Medulla oblongata (tissue), 1 donor: ENCODE results near the gene ASB18.
"Not testable (repeated sequence)": the region's sequence is repeated elsewhere in the genome, so short reads cannot be mapped to it uniquely, and the experiment has no call there.

Experiments used
- DNase-seq: peaks from one replicate; pipeline ENCODE4 v3.0.0-alpha.2; 2015; ENCODE audit errors: extremely low spot score

The ASB18 gene

GRCh38 chr2:236264256-236264655, at the start of gene ASB18:
ASB18 (minus strand) TSS chr2:236264406; CDS start chr2:236264345, 61 bp downstream.
- DNase-seq, result no peak

GRCh38 chr2:236311286-236311685, 47.1 kb upstream of the ASB18 start:
- no peak for DNase-seq

- peak; percentile 53 for DNase-seq
These were observed 45.4 kb upstream of the ASB18 start for GRCh38 chr2:236309669-236310029.

GRCh38 chr2:236308855-236309668, 44.9 kb upstream of the ASB18 start:
- DNase-seq, result no peak

GRCh38 chr2:236307641-236308040, 43.4 kb upstream of the ASB18 start:
- no peak for DNase-seq

GRCh38 chr2:236306825-236307540, 42.8 kb upstream of the ASB18 start:
- no peak for DNase-seq

GRCh38 chr2:236305964-236306605, 41.9 kb upstream of the ASB18 start:
- DNase-seq, result no peak

GRCh38 chr2:236305531-236305930, 41.3 kb upstream of the ASB18 start:
- DNase-seq, result no peak

GRCh38 chr2:236303935-236304334, 39.7 kb upstream of the ASB18 start:
- no peak for DNase-seq

GRCh38 chr2:236302555-236302954, 38.3 kb upstream of the ASB18 start:
- DNase-seq, result no peak

GRCh38 chr2:236298924-236299475, 34.8 kb upstream of the ASB18 start:
- peak; percentile 48 for DNase-seq

- DNase-seq, result no peak
These were observed 31.3 kb upstream of the ASB18 start for GRCh38 chr2:236295481-236295880.

- no peak for DNase-seq
These were observed 30.4 kb upstream of the ASB18 start for GRCh38 chr2:236294647-236295046.

- no peak for DNase-seq
These were observed 29.1 kb upstream of the ASB18 start for GRCh38 chr2:236293241-236293810.

GRCh38 chr2:236291911-236292310, 27.7 kb upstream of the ASB18 start:
- DNase-seq, result no peak

- DNase-seq, result no peak
These were observed 27.3 kb upstream of the ASB18 start for GRCh38 chr2:236291476-236291875.

- DNase-seq, result no peak
These were observed 26.7 kb upstream of the ASB18 start for GRCh38 chr2:236290742-236291425.

- no peak for DNase-seq
These were observed 25.7 kb upstream of the ASB18 start for GRCh38 chr2:236289766-236290462.

- not testable (repeated sequence) for DNase-seq
These were observed 24.2 kb upstream of the ASB18 start for GRCh38 chr2:236288373-236288772.

- DNase-seq, result no peak
These were observed 23.4 kb upstream of the ASB18 start for GRCh38 chr2:236287656-236288055.
